ENCODE data around the gene APBA1.

Gene APBA1

DNA sequence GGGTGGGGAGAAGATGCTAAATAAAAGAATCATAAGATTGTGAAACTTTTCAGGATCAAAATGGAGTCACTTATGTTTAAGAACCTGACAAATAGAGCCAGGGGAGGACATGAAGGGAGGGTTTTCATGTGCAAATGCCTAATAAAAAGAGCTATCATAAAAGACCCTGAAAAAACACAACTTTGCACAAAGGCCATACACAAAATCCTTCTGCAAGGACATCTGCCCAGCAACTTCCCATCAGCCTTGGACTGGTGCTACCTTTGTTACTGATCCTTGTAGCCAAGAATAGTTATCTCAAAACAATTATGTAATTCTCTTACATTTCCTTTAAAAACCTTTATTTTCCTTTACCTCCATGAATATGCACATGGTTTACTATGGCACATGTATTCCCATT, 63.0 kb downstream of the APBA1 start:
- DNase-seq (ENCODE audit: low read depth, low spot score): no peak
- no peak overlapping the region for H3K4me3 ChIP-seq (ENCODE audit: low read depth, low read length)
- TF ChIP-seq CTCF (IDR thresholded peaks at IDR 0.05; ENCODE audit: low read depth, low read length): no peak
- in situ Hi-C loops (cut with HindIII; ENCODE audit: low sequenced_read_pairs): no loop called here

- DNase-seq (ENCODE audit: low read depth, low spot score): no peak
- in situ Hi-C loops (cut with HindIII; ENCODE audit: low sequenced_read_pairs): no loop called here
- H3K4me3 ChIP-seq (ENCODE audit: low read depth, low read length): no peak overlapping the region
- TF ChIP-seq CTCF (IDR thresholded peaks at IDR 0.05; ENCODE audit: low read depth, low read length): no peak
Observed at GRCh38 chr9:69606089-69606488, 66.1 kb downstream of the APBA1 start.

DNA sequence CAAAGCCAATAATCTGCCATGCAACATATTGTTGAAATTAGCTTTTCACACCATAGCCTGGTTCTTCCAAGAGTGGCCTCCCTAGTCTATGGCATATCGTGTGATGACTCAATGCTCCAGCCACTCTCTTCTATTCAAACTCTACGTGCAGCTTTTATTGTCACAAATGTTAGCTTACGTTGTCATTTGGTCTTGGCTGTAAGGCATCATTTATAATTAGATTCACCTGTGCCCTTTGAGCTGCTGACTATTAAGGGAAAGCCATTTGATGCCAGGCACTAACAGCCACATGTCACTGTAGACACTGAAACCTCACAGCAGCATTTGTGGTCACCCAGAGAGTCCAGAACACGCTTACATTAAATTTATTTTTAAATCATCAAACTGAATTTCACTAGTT, 66.8 kb downstream of the APBA1 start:
- no peak overlapping the region for H3K4me3 ChIP-seq (ENCODE audit: low read depth, low read length)
- no peak for TF ChIP-seq CTCF (IDR thresholded peaks at IDR 0.05; ENCODE audit: low read depth, low read length)
- DNase-seq (ENCODE audit: low read depth, low spot score): no peak
- in situ Hi-C loops (cut with HindIII; ENCODE audit: low sequenced_read_pairs): no loop called here

GRCh38 chr9:69604568-69605219, 67.5 kb downstream of the APBA1 start:
- in situ Hi-C loops (cut with HindIII; ENCODE audit: low sequenced_read_pairs): no loop called here
- no peak for TF ChIP-seq CTCF (IDR thresholded peaks at IDR 0.05; ENCODE audit: low read depth, low read length)
- DNase-seq (ENCODE audit: low read depth, low spot score): no peak
- no peak overlapping the region for H3K4me3 ChIP-seq (ENCODE audit: low read depth, low read length)

- no peak for DNase-seq (ENCODE audit: low read depth, low spot score)
- no peak overlapping the region for H3K4me3 ChIP-seq (ENCODE audit: low read depth, low read length)
- no peak for TF ChIP-seq CTCF (IDR thresholded peaks at IDR 0.05; ENCODE audit: low read depth, low read length)
- in situ Hi-C loops (cut with HindIII; ENCODE audit: low sequenced_read_pairs): no loop called here
Observed at GRCh38 chr9:69603656-69604055, 68.5 kb downstream of the APBA1 start.

DNA sequence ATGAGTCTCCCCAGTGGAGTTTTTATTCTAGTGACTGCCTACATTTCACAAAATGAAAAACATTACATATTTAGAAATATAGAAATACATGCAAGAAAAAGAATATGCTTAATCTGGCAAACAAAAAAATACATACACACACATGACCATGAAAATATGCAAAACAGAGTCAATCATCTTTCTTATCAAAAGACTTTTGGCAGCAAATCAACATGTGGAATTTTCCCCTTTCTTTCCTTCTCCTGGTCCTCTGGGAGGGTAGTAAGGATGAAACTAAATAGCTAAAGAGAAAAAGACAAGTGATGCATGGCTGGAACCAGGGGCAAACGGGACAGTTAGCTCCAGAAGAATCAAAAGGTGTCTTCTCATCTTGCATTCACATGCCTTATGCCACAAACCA, 69.4 kb downstream of the APBA1 start:
- in situ Hi-C loops (cut with HindIII; ENCODE audit: low sequenced_read_pairs): no loop called here
- DNase-seq (ENCODE audit: low read depth, low spot score): no peak
- H3K4me3 ChIP-seq (ENCODE audit: low read depth, low read length): no peak overlapping the region
- no peak for TF ChIP-seq CTCF (IDR thresholded peaks at IDR 0.05; ENCODE audit: low read depth, low read length)

DNA sequence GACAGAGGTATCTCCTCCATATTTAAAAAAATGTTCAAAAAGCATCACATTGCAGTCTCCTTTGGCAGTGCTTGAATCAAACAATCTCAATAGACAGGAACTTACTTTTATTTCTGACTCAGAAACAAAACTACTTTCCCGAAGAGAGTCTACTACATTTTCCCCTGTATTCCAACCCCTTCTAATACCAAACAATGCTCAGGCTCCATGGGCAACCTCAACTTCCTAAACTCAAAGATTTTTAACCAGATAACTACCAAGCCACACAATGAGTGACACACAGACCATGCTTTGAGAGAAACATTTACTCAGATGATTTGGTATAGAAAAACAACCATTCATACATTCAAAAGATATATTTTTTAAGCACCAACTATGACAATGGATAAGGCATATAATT, 70.5 kb downstream of the APBA1 start:
- in situ Hi-C loops (cut with HindIII; ENCODE audit: low sequenced_read_pairs): no loop called here
- H3K4me3 ChIP-seq (ENCODE audit: low read depth, low read length): no peak overlapping the region
- TF ChIP-seq CTCF (IDR thresholded peaks at IDR 0.05; ENCODE audit: low read depth, low read length): no peak
- no peak for DNase-seq (ENCODE audit: low read depth, low spot score)
